Activated naive CD8-positive, alpha-beta T cell (primary cell): ENCODE measurements around the gene DGAT2L6.
"Not testable (repeated sequence)": the region's sequence is repeated elsewhere in the genome, so short reads cannot be mapped to it uniquely, and the experiment has no call there.

ENCODE experiments used
- H3K27ac Mint-ChIP-seq: one replicate; pipeline ENCODE4 v1.8.0; 2021; ENCODE audit warnings: mixed read lengths
- H3K27me3 Mint-ChIP-seq: one replicate; pipeline ENCODE4 v1.8.0; 2021; ENCODE audit warnings: mixed read lengths
- H3K36me3 Mint-ChIP-seq: one replicate; pipeline ENCODE4 v1.8.0; 2021; ENCODE audit warnings: mixed read lengths
- H3K4me1 Mint-ChIP-seq: one replicate; pipeline ENCODE4 v1.8.0; 2021; ENCODE audit warnings: low read depth, mixed read lengths
- H3K4me3 Mint-ChIP-seq: one replicate; pipeline ENCODE4 v1.8.0; 2021; ENCODE audit warnings: mild to moderate bottlenecking, mixed read lengths
- H3K9me3 Mint-ChIP-seq: one replicate; pipeline ENCODE4 v1.8.0; 2021; ENCODE audit warnings: low read depth, mixed read lengths

DGAT2L6 gene

GRCh38 chrX:70241501-70241900 lies 64.2 kb downstream of the DGAT2L6 start:
- Mint-ChIP-seq H3K36me3 (no peaks in the 10 kb centered on the region), H3K27me3 (no peaks in the 10 kb centered on the region), H3K4me3 (no peak overlapping the region)

GRCh38 chrX:70243601-70244000 lies 66.3 kb downstream of the DGAT2L6 start:
- H3K36me3 Mint-ChIP-seq, H3K27me3 Mint-ChIP-seq, H3K4me1 Mint-ChIP-seq, H3K27ac Mint-ChIP-seq, H3K4me3 Mint-ChIP-seq, H3K9me3 Mint-ChIP-seq: not testable (repeated sequence)

More at GRCh38 chrX:70241501-70241900, 64.2 kb downstream of the DGAT2L6 start:
- H3K4me1 Mint-ChIP-seq = no peaks in the 10 kb centered on the region
- no peaks in the 10 kb centered on the region for H3K9me3 Mint-ChIP-seq
- no peak overlapping the region for H3K27ac Mint-ChIP-seq

- Mint-ChIP-seq H3K36me3 (no peaks in the 10 kb centered on the region), H3K9me3 (no peaks in the 10 kb centered on the region), H3K27ac (no peak overlapping the region), H3K27me3 (no peaks in the 10 kb centered on the region), H3K4me1 (no peaks in the 10 kb centered on the region), H3K4me3 (no peak overlapping the region)
Measured at GRCh38 chrX:70244881-70245280, 67.6 kb downstream of the DGAT2L6 start.

GRCh38 chrX:70247252-70247651 lies 70.0 kb downstream of the DGAT2L6 start:
- Mint-ChIP-seq H3K27ac (no peak overlapping the region), H3K4me1 (no peaks in the 10 kb centered on the region), H3K9me3 (no peaks in the 10 kb centered on the region), H3K27me3 (no peaks in the 10 kb centered on the region), H3K36me3 (no peaks in the 10 kb centered on the region), H3K4me3 (no peak overlapping the region)

- Mint-ChIP-seq H3K27me3 (no peaks in the 10 kb centered on the region), H3K27ac (no peak overlapping the region), H3K4me1 (peaks cover 7% of the 10 kb centered on the region), H3K4me3 (no peak overlapping the region), H3K9me3 (no peaks in the 10 kb centered on the region), H3K36me3 (peaks cover 15% of the 10 kb centered on the region)
Measured at GRCh38 chrX:70252491-70252890, 75.2 kb downstream of the DGAT2L6 start.

- no peak overlapping the region for H3K4me3 Mint-ChIP-seq
- H3K4me1 Mint-ChIP-seq = peaks cover 7% of the 10 kb centered on the region
- no peaks in the 10 kb centered on the region for H3K9me3 Mint-ChIP-seq
- H3K27ac Mint-ChIP-seq = peak overlapping the region; percentile 46
- H3K27me3 Mint-ChIP-seq = no peaks in the 10 kb centered on the region
- H3K36me3 Mint-ChIP-seq = peaks cover 15% of the 10 kb centered on the region
Measured at GRCh38 chrX:70253377-70254062, 76.2 kb downstream of the DGAT2L6 start.

- no peak overlapping the region for H3K4me3 Mint-ChIP-seq
- H3K27me3 Mint-ChIP-seq = no peaks in the 10 kb centered on the region
- no peak overlapping the region for H3K27ac Mint-ChIP-seq
- H3K4me1 Mint-ChIP-seq = peaks cover 7% of the 10 kb centered on the region
- H3K36me3 Mint-ChIP-seq = peaks cover 15% of the 10 kb centered on the region
- no peaks in the 10 kb centered on the region for H3K9me3 Mint-ChIP-seq
Measured at GRCh38 chrX:70254063-70254400, 76.7 kb downstream of the DGAT2L6 start.

GRCh38 chrX:70254909-70255308 lies 77.6 kb downstream of the DGAT2L6 start:
- H3K27ac Mint-ChIP-seq = no peak overlapping the region
- H3K36me3 Mint-ChIP-seq = peaks cover 15% of the 10 kb centered on the region
- H3K4me3 Mint-ChIP-seq = no peak overlapping the region
- H3K4me1 Mint-ChIP-seq = peaks cover 7% of the 10 kb centered on the region
- no peaks in the 10 kb centered on the region for H3K9me3 Mint-ChIP-seq
- H3K27me3 Mint-ChIP-seq = no peaks in the 10 kb centered on the region
